ENCODE measurements around the gene TSHR.

TSHR gene

GRCh38 chr14:81177225-81177624 is 221.8 kb downstream of the TSHR start:
- no peak for DNase-seq (ENCODE audit: low spot score)

- peak; percentile 2 for DNase-seq (ENCODE audit: low spot score)
Observed at GRCh38 chr14:81178063-81178462, 222.6 kb downstream of the TSHR start.

- no peak for DNase-seq (ENCODE audit: low spot score)
Observed at GRCh38 chr14:81179631-81180030, 224.2 kb downstream of the TSHR start.

DNA sequence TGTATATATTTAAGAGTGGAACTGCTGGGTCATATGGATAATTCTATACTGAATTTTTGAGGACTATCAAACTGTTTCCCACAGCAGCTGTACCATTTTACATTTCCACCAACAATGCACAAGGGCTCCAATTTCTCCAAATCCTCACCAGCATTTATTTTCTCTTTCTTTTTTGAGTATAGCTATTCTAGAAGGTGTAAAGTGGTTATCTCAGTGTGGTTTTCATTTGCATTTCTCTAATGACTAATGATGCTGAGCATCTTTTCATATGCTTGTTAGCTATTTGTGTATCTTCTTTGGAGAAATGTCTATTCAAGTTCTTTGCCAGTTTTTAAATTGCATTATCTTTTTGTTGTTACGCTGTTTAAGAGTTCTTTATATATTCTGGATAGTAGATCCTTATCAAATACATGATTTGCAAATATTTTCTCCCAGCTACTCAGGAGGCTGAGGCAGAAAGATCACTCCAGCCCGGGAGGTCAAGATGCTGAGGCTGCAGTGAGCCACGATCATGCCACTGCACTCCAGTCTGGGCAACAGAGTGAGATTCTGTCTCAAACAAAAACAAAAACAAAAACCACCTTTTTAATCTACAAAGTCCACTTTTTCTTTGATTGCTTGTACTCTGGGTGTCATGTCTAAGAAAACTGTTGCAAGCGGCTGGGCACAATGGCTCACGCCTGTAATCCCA is 232.6 kb downstream of the TSHR start:
- DNase-seq (ENCODE audit: low spot score): no peak

GRCh38 chr14:81192594-81192993 is 237.2 kb downstream of the TSHR start:
- peak; percentile 40 for DNase-seq (ENCODE audit: low spot score)

DNA sequence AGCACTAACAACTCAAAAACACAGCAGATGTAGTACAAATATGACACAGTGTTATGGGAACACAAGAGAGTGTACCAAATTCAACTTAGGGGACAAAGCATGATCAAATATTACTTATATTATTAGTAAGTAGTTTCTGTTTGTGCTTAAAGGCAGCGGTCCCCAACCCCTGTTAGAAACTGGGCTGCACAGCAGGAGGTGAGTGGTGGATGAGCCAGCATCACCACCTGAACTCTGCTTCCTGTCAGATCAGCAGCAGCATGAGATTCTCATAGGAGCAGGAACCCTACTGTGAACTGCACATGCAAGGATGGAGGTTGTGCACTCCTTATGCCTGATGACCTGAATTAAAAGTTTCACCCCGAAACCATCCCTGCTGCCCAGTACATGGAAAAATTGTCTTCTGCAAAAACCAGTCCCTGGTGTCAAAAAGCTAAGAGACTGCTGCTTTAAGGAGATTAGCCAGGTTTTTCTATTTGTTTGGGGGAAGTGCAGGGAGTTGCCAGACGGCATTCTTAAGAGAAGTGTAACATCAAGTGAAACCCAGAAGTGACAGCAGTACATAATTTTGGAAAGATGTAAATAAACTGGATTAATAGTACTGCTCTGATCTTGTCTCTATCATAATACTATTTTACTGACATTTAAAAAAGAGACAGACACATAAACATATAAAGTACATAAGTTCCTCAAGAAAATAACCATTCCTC is 238.7 kb downstream of the TSHR start:
- DNase-seq (ENCODE audit: low spot score): no peak
